Osteoblast (primary cell): Measurements from ENCODE around the gene TRMT112. TPM values are rescaled to one million over a fixed set of nuclear protein-coding genes. Genes with fewer than 3 reads are reported as not detected.
A peak's percentile ranks its signal among the peaks of the same experiment; 100 is the strongest.

Experiments
- DNase-seq: peaks from one replicate; pipeline ENCODE4 v3.0.0; 2011; ENCODE audit warnings: low spot score, mixed read lengths; ENCODE audit not compliant: insufficient read length; ENCODE audit errors: missing footprints
- H2AFZ ChIP-seq: 2 replicates; pipeline ENCODE4 v1.6.0; 2011; ENCODE audit warnings: mild to moderate bottlenecking, low read length
- H3K27ac ChIP-seq: 2 replicates; pipeline ENCODE4 v1.5.1; 2011; ENCODE audit warnings: mild to moderate bottlenecking, low read depth, low read length, moderate library complexity
- H3K27me3 ChIP-seq: 2 replicates; pipeline ENCODE4 v1.6.0; 2012; ENCODE audit warnings: mild to moderate bottlenecking, control low read depth, inconsistent platforms, low read length, moderate library complexity; ENCODE audit not compliant: insufficient read depth
- H3K36me3 ChIP-seq: 2 replicates; pipeline ENCODE4 v1.5.1; 2011; ENCODE audit warnings: mild to moderate bottlenecking, low read length, control low read depth, moderate library complexity; ENCODE audit not compliant: insufficient read depth
- H3K4me1 ChIP-seq: 2 replicates; pipeline ENCODE4 v1.5.1; 2011; ENCODE audit warnings: mild to moderate bottlenecking, low read length, control low read depth, moderate library complexity; ENCODE audit not compliant: insufficient read depth
- H3K4me2 ChIP-seq: 2 replicates; pipeline ENCODE4 v1.6.0; 2011; ENCODE audit warnings: mild to moderate bottlenecking, low read length; ENCODE audit not compliant: insufficient read depth
- H3K4me3 ChIP-seq: fragments of 200-600 bp; sonication (generic); 3 replicates; pipeline ENCODE4 v1.5.1; 2012; ENCODE audit warnings: mild to moderate bottlenecking, low read length, inconsistent platforms; ENCODE audit not compliant: insufficient read depth
- H3K79me2 ChIP-seq: 2 replicates; pipeline ENCODE4 v1.6.0; 2012; ENCODE audit warnings: mild to moderate bottlenecking, low read length, control low read depth, inconsistent platforms; ENCODE audit not compliant: insufficient read depth
- H3K9me3 ChIP-seq: 2 replicates; pipeline ENCODE4 v1.5.1; 2011; ENCODE audit warnings: low read depth, low read length, control low read depth
- H4K20me1 ChIP-seq: 2 replicates; pipeline ENCODE4 v1.6.0; 2012; ENCODE audit warnings: mild to moderate bottlenecking, low read length, control low read depth; ENCODE audit not compliant: insufficient read depth
- total RNA-seq: library from RNA; depleted of rRNA; stranded (reverse); fragments of >200 nt; gene quantifications from 2 replicates; pipeline ENCODE4 v1.2.3, GENCODE V29; 2012
- TF ChIP-seq, protein P1 (sequence below): IDR thresholded peaks from 2 replicates; pipeline ENCODE4 v1.5.1; 2011; ENCODE audit warnings: mild to moderate bottlenecking, low read depth, low read length, moderate library complexity; ENCODE audit errors: extremely low read depth

The TRMT112 gene
- total RNA-seq, 1 donor = 123 TPM

DNA sequence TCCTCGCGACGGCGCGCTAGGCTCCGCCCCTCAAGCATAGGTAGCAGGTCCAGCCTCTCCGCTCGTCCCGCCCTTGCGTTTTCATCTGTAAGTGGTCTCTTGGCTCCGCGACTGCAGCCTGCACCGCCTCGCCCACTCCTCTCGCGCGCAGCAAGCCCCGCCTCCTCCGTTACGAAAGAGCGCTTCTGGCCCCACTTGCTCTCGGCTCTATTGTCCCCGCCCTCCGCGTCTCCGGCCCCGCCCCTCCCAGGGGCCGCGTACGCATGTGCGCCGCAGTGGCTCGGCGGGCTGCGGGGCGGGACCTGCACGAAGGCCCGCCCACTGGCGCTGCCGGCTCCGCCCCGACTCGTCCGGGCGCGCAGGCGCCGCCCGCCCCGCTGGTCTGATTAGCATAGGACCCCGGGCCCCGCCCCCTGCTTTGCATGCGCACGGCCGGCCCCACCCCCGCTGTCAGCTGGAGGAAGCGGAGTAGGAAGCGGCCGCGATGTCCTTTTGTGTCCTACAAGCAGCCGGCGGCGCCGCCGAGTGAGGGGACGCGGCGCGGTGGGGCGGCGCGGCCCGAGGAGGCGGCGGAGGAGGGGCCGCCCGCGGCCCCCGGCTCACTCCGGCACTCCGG is 12.2 kb downstream of the TRMT112 start, which contains the start of gene ESRRA:
Gene ESRRA (plus strand): TSS at position 450 of the 616 bp plus-strand sequence. CDS start 1,656 bp downstream, outside the sequence.
- no peaks in the 10 kb centered on the region for H3K36me3 ChIP-seq
- H3K9me3 ChIP-seq = no peaks in the 10 kb centered on the region
- peak within 1 kb of the TSS; percentile 72 for H3K27ac ChIP-seq
- peak within 1 kb of the TSS; percentile 82 for H3K4me3 ChIP-seq
- H3K4me2 ChIP-seq = peak within 1 kb of the TSS; percentile 92
- H3K27me3 ChIP-seq = peaks cover 8% of the 10 kb centered on the region
- H3K4me1 ChIP-seq = peaks cover 15% of the 10 kb centered on the region
- DNase-seq = peak; percentile 100
- peak within 1 kb of the TSS; percentile 89 for H2AFZ ChIP-seq
- peaks cover 13% of the 10 kb centered on the region for H3K79me2 ChIP-seq
- TF ChIP-seq, protein P1, sequence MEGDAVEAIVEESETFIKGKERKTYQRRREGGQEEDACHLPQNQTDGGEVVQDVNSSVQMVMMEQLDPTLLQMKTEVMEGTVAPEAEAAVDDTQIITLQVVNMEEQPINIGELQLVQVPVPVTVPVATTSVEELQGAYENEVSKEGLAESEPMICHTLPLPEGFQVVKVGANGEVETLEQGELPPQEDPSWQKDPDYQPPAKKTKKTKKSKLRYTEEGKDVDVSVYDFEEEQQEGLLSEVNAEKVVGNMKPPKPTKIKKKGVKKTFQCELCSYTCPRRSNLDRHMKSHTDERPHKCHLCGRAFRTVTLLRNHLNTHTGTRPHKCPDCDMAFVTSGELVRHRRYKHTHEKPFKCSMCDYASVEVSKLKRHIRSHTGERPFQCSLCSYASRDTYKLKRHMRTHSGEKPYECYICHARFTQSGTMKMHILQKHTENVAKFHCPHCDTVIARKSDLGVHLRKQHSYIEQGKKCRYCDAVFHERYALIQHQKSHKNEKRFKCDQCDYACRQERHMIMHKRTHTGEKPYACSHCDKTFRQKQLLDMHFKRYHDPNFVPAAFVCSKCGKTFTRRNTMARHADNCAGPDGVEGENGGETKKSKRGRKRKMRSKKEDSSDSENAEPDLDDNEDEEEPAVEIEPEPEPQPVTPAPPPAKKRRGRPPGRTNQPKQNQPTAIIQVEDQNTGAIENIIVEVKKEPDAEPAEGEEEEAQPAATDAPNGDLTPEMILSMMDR = no peak
- peaks cover 4% of the 10 kb centered on the region for H4K20me1 ChIP-seq

DNA sequence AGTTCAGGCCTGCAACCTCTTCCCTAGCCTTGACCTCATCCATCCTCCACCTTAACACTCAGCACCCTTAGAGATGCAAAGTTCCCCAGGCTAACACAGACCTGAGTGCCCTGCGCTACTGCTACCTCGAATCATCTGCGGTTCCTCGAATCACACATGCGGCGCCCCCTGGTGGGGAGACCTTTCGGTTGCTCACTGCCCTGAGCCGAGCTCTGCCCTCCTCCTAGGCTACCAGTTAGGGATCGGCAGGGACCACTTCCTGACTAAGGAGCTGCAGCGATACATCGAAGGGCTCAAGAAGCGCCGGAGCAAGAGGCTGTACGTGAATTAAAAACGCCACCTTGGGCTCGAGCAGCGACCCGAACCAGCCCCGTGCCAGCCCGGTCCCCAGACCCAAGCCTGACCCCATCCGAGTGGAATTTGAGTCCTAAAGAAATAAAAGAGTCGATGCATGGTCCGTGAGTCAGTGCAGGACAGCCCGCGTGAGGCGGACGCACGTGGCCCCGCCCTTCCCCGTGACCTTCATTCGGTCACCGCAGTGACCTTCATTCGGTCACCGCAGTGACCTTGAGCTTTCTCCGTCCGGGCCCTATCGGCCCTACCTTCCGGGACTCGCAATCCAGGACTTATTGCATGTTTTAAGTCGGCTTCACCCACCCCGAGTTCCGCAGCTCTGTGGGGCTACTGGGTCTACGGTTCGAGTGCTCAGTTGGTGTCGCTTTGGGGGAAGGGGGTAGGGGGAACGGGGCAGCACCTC is 12.9 kb downstream of the TRMT112 start:
- Histone ChIP-seq H3K4me3 (peak overlapping the region; percentile 82), H3K4me1 (peaks cover 19% of the 10 kb centered on the region), H3K4me2 (peak overlapping the region; percentile 92), H3K9me3 (no peaks in the 10 kb centered on the region), H3K27ac (peak overlapping the region; percentile 72), H4K20me1 (peaks cover 4% of the 10 kb centered on the region), H3K27me3 (peaks cover 15% of the 10 kb centered on the region), H3K36me3 (no peaks in the 10 kb centered on the region), H2AFZ (peak overlapping the region; percentile 89), H3K79me2 (peaks cover 13% of the 10 kb centered on the region)
- TF ChIP-seq, protein P1 = peak; percentile 92
- DNase-seq = peak; percentile 99

DNA sequence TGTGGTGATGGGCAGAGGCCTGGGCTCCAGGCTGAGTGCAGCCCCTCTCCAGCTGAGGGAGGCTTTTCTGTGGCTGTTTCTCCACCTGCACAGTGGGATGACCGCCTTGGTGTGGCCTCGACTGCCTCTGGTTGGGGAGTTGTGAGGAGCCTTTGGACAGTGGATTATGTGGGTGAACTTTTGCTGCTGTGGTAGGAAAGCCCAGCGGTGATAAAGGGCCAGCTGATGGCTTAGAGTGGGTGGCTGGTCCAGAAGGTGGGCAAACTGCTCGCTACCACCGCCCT is 13.4 kb downstream of the TRMT112 start:
- Histone ChIP-seq H4K20me1 (peaks cover 4% of the 10 kb centered on the region), H3K27me3 (peaks cover 20% of the 10 kb centered on the region), H2AFZ (peak overlapping the region; percentile 37), H3K36me3 (no peaks in the 10 kb centered on the region), H3K4me1 (peaks cover 21% of the 10 kb centered on the region), H3K4me3 (peak overlapping the region; percentile 82), H3K4me2 (peak overlapping the region; percentile 92), H3K27ac (peak overlapping the region; percentile 72), H3K79me2 (peaks cover 13% of the 10 kb centered on the region), H3K9me3 (no peaks in the 10 kb centered on the region)
- DNase-seq = no peak
- TF ChIP-seq, protein P1 = no peak
